ENCODE measurements around the gene TAS2R7.

TAS2R7 gene

DNA sequence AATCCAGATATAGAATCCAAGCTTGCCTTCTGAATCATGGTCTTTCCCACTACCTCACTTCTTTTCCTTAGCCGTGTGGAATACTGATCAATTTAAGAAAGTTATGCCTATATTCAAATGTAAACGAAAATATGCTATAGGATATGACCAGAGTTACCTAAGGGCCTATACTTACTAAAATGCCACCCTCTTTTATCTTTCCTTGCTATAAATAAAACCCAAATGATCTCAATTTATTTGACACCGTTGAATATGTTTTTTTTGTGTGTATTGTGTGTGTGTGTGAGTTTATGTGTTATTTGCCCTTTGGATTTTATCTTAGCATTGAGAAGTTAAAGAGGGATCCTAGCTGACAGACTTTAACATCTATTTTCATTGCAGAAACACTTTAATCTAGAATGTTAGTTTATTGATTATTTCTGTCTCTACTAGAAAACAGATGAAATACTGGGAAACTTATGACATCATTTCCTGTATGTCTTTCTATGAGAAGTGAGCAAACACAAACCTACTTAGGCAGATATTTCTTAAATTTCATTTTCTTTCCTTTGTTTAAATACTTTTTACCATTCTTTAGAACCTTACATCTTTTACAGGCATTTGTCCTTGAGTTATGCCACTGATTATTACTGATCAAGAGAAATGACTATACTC, 9.6 kb upstream of the TAS2R7 start:
- TF ChIP-seq RAD21 (IDR thresholded peaks at IDR 0.05; ENCODE audit: low read depth) (no peak), TEAD4 (IDR thresholded peaks at IDR 0.05) (no peak), TAF1 (IDR thresholded peaks at IDR 0.05; ENCODE audit: low read depth) (no peak), CEBPB (IDR thresholded peaks at IDR 0.05) (no peak), ZBTB7A (IDR thresholded peaks at IDR 0.05; ENCODE audit: low read depth) (no peak), FOXM1 (IDR thresholded peaks at IDR 0.05; ENCODE audit: borderline replicate concordance, low read depth) (no peak)
- TF ChIP-seq, protein P1, sequence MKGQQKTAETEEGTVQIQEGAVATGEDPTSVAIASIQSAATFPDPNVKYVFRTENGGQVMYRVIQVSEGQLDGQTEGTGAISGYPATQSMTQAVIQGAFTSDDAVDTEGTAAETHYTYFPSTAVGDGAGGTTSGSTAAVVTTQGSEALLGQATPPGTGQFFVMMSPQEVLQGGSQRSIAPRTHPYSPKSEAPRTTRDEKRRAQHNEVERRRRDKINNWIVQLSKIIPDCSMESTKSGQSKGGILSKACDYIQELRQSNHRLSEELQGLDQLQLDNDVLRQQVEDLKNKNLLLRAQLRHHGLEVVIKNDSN (IDR thresholded peaks at IDR 0.05), result no peak

DNA sequence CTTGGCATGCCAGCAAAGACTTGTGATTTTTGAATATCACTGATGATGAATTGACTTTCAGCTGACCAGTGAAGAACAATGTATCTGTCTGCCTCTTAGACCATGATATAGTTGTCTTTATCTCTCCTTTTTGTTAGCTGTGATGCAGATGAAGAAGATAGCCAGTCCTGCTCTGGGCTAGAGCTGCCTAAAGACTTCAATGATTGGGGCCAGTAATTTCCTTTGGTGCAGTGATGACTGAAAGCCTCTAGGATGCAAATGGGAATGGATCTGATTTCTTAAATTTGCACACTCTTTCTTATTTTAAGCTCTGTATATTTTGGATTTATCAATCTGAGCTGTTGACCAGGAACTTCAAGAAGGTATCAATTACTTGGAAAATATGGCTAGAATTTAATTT, 7.6 kb upstream of the TAS2R7 start, which contains the start of gene TAS2R9:
TAS2R9 (minus strand) TSS at position 101 of the 400 bp plus-strand sequence; CDS start at position 8, 93 bp downstream.
- TF ChIP-seq FOXM1 (IDR thresholded peaks at IDR 0.05; ENCODE audit: borderline replicate concordance, low read depth), result no peak
- no peak for TF ChIP-seq NFIC (IDR thresholded peaks at IDR 0.05)
- no peak for TF ChIP-seq TCF12 (IDR thresholded peaks at IDR 0.05; ENCODE audit: low read depth)
- TF ChIP-seq EP300 (IDR thresholded peaks at IDR 0.05; ENCODE audit: borderline replicate concordance), result no peak
- TF ChIP-seq EGR1 (IDR thresholded peaks at IDR 0.05), result no peak
- no peak for TF ChIP-seq RAD21 (IDR thresholded peaks at IDR 0.05; ENCODE audit: low read depth)

DNA sequence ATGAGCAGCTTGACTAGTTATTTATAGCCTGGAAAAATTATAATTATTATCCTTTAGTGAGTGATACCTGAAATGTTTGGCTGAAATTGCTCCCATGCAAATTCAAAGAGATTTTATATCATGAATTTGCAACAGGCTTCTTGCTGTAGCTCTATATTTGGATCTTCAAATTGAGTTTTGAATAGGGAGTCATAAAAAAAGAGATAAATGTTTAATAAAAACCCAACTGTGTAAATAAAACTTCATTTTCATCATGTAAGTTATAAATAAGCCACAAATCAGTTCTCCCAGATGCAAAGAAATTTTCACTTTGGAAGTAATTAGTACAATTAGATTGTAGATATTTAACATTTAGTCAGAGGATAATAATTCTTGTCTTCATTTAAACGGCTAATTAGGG, 4.8 kb upstream of the TAS2R7 start, which contains the start of gene TAS2R8:
TAS2R8 (minus strand) TSS at position 101 of the 400 bp plus-strand sequence. CDS start 306 bp downstream, outside the sequence.
- TF ChIP-seq FOXM1 (IDR thresholded peaks at IDR 0.05; ENCODE audit: borderline replicate concordance, low read depth) (no peak), ZBTB7A (IDR thresholded peaks at IDR 0.05; ENCODE audit: low read depth) (no peak), RAD21 (IDR thresholded peaks at IDR 0.05; ENCODE audit: low read depth) (no peak), CEBPB (IDR thresholded peaks at IDR 0.05) (no peak), EGR1 (IDR thresholded peaks at IDR 0.05) (no peak), CREB1 (IDR thresholded peaks at IDR 0.05; ENCODE audit: low read depth) (no peak), TAF1 (IDR thresholded peaks at IDR 0.05; ENCODE audit: low read depth) (no peak), NFIC (IDR thresholded peaks at IDR 0.05) (no peak), YY1 (IDR thresholded peaks at IDR 0.05; ENCODE audit: low read depth) (no peak)
- TF ChIP-seq, protein P1 (IDR thresholded peaks at IDR 0.05), result no peak
- TF ChIP-seq, protein P2, sequence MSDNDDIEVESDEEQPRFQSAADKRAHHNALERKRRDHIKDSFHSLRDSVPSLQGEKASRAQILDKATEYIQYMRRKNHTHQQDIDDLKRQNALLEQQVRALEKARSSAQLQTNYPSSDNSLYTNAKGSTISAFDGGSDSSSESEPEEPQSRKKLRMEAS (IDR thresholded peaks at IDR 0.05), result no peak
- TF ChIP-seq, protein P3, sequence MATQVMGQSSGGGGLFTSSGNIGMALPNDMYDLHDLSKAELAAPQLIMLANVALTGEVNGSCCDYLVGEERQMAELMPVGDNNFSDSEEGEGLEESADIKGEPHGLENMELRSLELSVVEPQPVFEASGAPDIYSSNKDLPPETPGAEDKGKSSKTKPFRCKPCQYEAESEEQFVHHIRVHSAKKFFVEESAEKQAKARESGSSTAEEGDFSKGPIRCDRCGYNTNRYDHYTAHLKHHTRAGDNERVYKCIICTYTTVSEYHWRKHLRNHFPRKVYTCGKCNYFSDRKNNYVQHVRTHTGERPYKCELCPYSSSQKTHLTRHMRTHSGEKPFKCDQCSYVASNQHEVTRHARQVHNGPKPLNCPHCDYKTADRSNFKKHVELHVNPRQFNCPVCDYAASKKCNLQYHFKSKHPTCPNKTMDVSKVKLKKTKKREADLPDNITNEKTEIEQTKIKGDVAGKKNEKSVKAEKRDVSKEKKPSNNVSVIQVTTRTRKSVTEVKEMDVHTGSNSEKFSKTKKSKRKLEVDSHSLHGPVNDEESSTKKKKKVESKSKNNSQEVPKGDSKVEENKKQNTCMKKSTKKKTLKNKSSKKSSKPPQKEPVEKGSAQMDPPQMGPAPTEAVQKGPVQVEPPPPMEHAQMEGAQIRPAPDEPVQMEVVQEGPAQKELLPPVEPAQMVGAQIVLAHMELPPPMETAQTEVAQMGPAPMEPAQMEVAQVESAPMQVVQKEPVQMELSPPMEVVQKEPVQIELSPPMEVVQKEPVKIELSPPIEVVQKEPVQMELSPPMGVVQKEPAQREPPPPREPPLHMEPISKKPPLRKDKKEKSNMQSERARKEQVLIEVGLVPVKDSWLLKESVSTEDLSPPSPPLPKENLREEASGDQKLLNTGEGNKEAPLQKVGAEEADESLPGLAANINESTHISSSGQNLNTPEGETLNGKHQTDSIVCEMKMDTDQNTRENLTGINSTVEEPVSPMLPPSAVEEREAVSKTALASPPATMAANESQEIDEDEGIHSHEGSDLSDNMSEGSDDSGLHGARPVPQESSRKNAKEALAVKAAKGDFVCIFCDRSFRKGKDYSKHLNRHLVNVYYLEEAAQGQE (IDR thresholded peaks at IDR 0.05; ENCODE audit: low read depth), result no peak

DNA sequence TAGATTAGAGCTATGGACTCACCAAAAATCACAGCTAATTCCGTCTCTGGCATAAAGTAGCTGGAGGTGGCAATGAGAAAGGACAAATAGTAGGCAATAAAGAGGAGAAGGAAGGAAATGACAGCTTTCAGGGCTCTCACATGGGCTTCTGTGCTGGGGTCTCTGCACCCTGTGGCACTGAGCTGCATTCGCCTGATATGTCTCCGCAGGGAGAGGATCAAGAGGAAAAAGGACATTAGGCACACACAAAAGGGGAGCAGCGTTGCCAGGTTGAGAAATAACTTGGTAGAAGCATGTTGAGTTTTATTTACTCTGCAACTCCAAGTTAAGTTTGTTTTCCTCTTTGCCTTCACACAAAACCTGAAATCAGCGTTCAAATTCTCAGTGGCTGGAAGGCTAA, 686 bp downstream of the TAS2R7 start:
- TF ChIP-seq TCF12 (IDR thresholded peaks at IDR 0.05; ENCODE audit: low read depth) (no peak), ZBTB7A (IDR thresholded peaks at IDR 0.05; ENCODE audit: low read depth) (no peak), EGR1 (IDR thresholded peaks at IDR 0.05) (no peak), NFIC (IDR thresholded peaks at IDR 0.05) (no peak), CEBPB (IDR thresholded peaks at IDR 0.05) (no peak), RAD21 (IDR thresholded peaks at IDR 0.05; ENCODE audit: low read depth) (no peak), TAF1 (IDR thresholded peaks at IDR 0.05; ENCODE audit: low read depth) (no peak), FOXM1 (IDR thresholded peaks at IDR 0.05; ENCODE audit: borderline replicate concordance, low read depth) (no peak)
- TF ChIP-seq, protein P2 (IDR thresholded peaks at IDR 0.05), result no peak

DNA sequence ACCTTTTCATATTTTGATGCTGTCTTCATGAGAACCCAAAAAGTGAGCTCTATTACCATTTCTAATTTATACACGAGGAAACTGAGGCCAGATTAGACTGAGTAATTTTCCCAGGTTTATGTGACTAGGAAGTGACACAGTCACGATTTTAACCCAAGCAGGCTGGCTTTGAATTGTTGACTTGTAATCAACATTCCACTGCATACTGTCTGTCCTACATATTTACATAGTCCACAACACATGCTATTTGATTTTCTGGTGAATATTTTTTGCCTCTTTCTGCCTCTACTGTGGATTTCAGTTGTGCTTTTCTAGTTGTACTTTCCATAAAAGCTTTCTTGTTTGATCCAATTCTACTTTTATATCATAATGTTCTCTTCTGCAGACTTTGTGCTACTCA, 8.2 kb downstream of the TAS2R7 start:
- TF ChIP-seq FOXM1 (IDR thresholded peaks at IDR 0.05; ENCODE audit: borderline replicate concordance, low read depth), result no peak
- no peak for TF ChIP-seq TEAD4 (IDR thresholded peaks at IDR 0.05)
- no peak for TF ChIP-seq EGR1 (IDR thresholded peaks at IDR 0.05)
- TF ChIP-seq, protein P2 (IDR thresholded peaks at IDR 0.05), result no peak
- no peak for TF ChIP-seq CEBPB (IDR thresholded peaks at IDR 0.05)
- no peak for TF ChIP-seq CREB1 (IDR thresholded peaks at IDR 0.05; ENCODE audit: low read depth)
- TF ChIP-seq EP300 (IDR thresholded peaks at IDR 0.05; ENCODE audit: borderline replicate concordance), result no peak
- TF ChIP-seq, protein P3 (IDR thresholded peaks at IDR 0.05; ENCODE audit: low read depth), result no peak
- no peak for TF ChIP-seq ZBTB7A (IDR thresholded peaks at IDR 0.05; ENCODE audit: low read depth)
- no peak for TF ChIP-seq YY1 (IDR thresholded peaks at IDR 0.05; ENCODE audit: low read depth)
- no peak for TF ChIP-seq TAF1 (IDR thresholded peaks at IDR 0.05; ENCODE audit: low read depth)
- TF ChIP-seq, protein P1 (IDR thresholded peaks at IDR 0.05), result no peak
- no peak for TF ChIP-seq RAD21 (IDR thresholded peaks at IDR 0.05; ENCODE audit: low read depth)
- TF ChIP-seq NFIC (IDR thresholded peaks at IDR 0.05), result no peak
